A549 (cell line): Measurements from ENCODE around the gene FAM136A. TPM values are rescaled to one million over a fixed set of nuclear protein-coding genes. Genes with fewer than 3 reads are reported as not detected.

Source experiments
- ATAC-seq, 2 experiments: fragments of 200-7000 bp in 1 of 2; fragments of >200 bp in 1 of 2; cut with Nextera tagmentation in 1 of 2; cut with Tn5 transposase in 1 of 2; 3 replicates each; pipeline versions ENCODE4 v1.8.0 to v1.9.1; 2018 to 2020; ENCODE audit warnings: mild to moderate bottlenecking in 1 of 2, moderate library complexity in 1 of 2
- CTCF ChIA-PET: fragments of 300-600 bp; sonication (Branson Sonifier 250); formaldehyde crosslinking; extraction: SDS; loops from one replicate; lab custom pipeline; 2021; ENCODE audit warnings: antibody characterized with exemption, inconsistent platforms; lab: Yijun Ruan, JAX
- POLR2A ChIA-PET: fragments of 350-600 bp; formaldehyde crosslinking; extraction: SDS; loops from one replicate; lab custom pipeline; 2021; ENCODE audit warnings: antibody characterized with exemption, inconsistent platforms; lab: Yijun Ruan, JAX
- DNase-seq, 2 experiments: peaks; one replicate each; pipeline versions ENCODE4 v3.0.0 to v3.0.0-alpha.2; 2011 to 2016; ENCODE audit warnings: low read depth in 1 of 2, low spot score in 1 of 2
- FAIRE-seq: peaks from 2 replicates; lab custom pipeline; 2011; peaks lifted over from hg19 to GRCh38; lab: Jason Lieb, UNC
- H3K27ac ChIP-seq, 2 experiments: fragments of >200 bp; sonication (Bioruptor Twin); formaldehyde crosslinking; 3 replicates each; pipeline ENCODE4 v1.5.1; 2016 to 2017
- H3K4me1 ChIP-seq: fragments of >200 bp; sonication (Bioruptor Twin); formaldehyde crosslinking; 3 replicates; pipeline ENCODE4 v1.6.1; 2016
- H3K4me2 ChIP-seq: fragments of >200 bp; sonication (Bioruptor Twin); formaldehyde crosslinking; 3 replicates; pipeline ENCODE4 v1.6.1; 2016
- H3K4me3 ChIP-seq: fragments of >200 bp; sonication (Bioruptor Twin); formaldehyde crosslinking; 3 replicates; pipeline ENCODE4 v1.5.1; 2016
- H3K9me3 ChIP-seq: fragments of >200 bp; sonication (Bioruptor Twin); formaldehyde crosslinking; 3 replicates; pipeline ENCODE4 v1.6.1; 2016
- BCL3 ChIP-seq: fragments of >200 bp; sonication (Bioruptor Twin); formaldehyde crosslinking; IDR thresholded peaks from 3 replicates; pipeline ENCODE4 v1.6.1; 2016
- CEBPB ChIP-seq, 2 experiments: fragments of >200 bp in 1 of 2; sonication (Bioruptor Twin) in 1 of 2; formaldehyde crosslinking in 1 of 2; IDR thresholded peaks; 2 replicates each; pipeline ENCODE4 v1.6.1; 2012 to 2016
- EHMT2 ChIP-seq: fragments of 200-600 bp; sonication (generic); IDR thresholded peaks from 2 replicates; pipeline ENCODE4 v1.6.1; 2016; ENCODE audit warnings: antibody characterized with exemption, low read depth, mild to moderate bottlenecking, moderate library complexity
- EP300 ChIP-seq, 2 experiments: fragments of >200 bp; sonication (Bioruptor Twin); formaldehyde crosslinking; IDR thresholded peaks; 2 replicates in 1 of 2; 3 replicates in 1 of 2; pipeline ENCODE4 v1.6.1; 2016 to 2017
- ESRRA ChIP-seq: fragments of 150-350 bp; IDR thresholded peaks from 2 replicates; pipeline ENCODE4 v1.6.1; 2014; ENCODE audit warnings: mild to moderate bottlenecking, low read length, borderline replicate concordance
- FOXS1 ChIP-seq: fragments of 250-450 bp; sonication (Bioruptor Pico); IDR thresholded peaks from 2 replicates; pipeline ENCODE4 v1.5.0; 2020; ENCODE audit warnings: mild to moderate bottlenecking, moderate library complexity
- HES2 ChIP-seq: fragments of >200 bp; sonication (Bioruptor Twin); formaldehyde crosslinking; IDR thresholded peaks from 2 replicates; pipeline ENCODE4 v1.6.1; 2016
- HEYL ChIP-seq: fragments of 250-450 bp; sonication (Bioruptor Pico); IDR thresholded peaks from 2 replicates; pipeline ENCODE4 v1.8.0; 2021; ENCODE audit warnings: mild to moderate bottlenecking, moderate library complexity
- HOXB5 ChIP-seq: fragments of 250-450 bp; sonication (Bioruptor Pico); IDR thresholded peaks from 2 replicates; pipeline ENCODE4 v1.5.0; 2020; ENCODE audit warnings: mild to moderate bottlenecking, moderate library complexity
- KDM5A ChIP-seq: fragments of 200-600 bp; sonication (generic); IDR thresholded peaks from 2 replicates; pipeline ENCODE4 v1.6.1; 2016; ENCODE audit warnings: antibody characterized with exemption, mild to moderate bottlenecking
- MYC ChIP-seq: IDR thresholded peaks from 2 replicates; pipeline ENCODE4 v1.6.1; 2012; ENCODE audit warnings: mild to moderate bottlenecking, inconsistent platforms, low read length, improper control_type of control experiment, borderline replicate concordance
- NFE2L2 ChIP-seq: fragments of 150-350 bp; conservative IDR thresholded peaks from 2 replicates; pipeline ENCODE4 v1.6.1; 2014; ENCODE audit warnings: low read length
- PBX3 ChIP-seq: IDR thresholded peaks from 2 replicates; pipeline ENCODE4 v1.6.1; 2012
- PHF8 ChIP-seq: fragments of 200-600 bp; sonication (generic); IDR thresholded peaks from 2 replicates; pipeline ENCODE4 v1.6.1; 2016; ENCODE audit warnings: low read depth, mild to moderate bottlenecking, antibody characterized with exemption, moderate library complexity, borderline replicate concordance
- RCOR1 ChIP-seq: fragments of 150-350 bp; IDR thresholded peaks from 2 replicates; pipeline ENCODE4 v1.6.1; 2014; ENCODE audit warnings: antibody characterized with exemption, low read length, low read depth
- SREBF2 ChIP-seq: fragments of 450-650 bp; IDR thresholded peaks from 2 replicates; pipeline ENCODE4 v1.6.1; 2014; ENCODE audit warnings: mild to moderate bottlenecking, moderate library complexity
- TP53 ChIP-seq: fragments of 250-450 bp; sonication (Bioruptor Pico); IDR thresholded peaks from 2 replicates; pipeline ENCODE4 v1.5.0; 2021; ENCODE audit warnings: mild to moderate bottlenecking, moderate library complexity
- ZNF302 ChIP-seq: fragments of 250-450 bp; sonication (Bioruptor Pico); IDR thresholded peaks from 2 replicates; pipeline ENCODE4 v1.9.0; 2021; ENCODE audit warnings: inconsistent platforms, mild to moderate bottlenecking, moderate library complexity
- WGBS: methylation state at CpG from one replicate; pipeline ENCODE4 v1.1.6; 2017; ENCODE audit errors: missing lambda C conversion rate; 5-methylcytosine and 5-hydroxymethylcytosine counted together
- polyA plus RNA-seq, 4 experiments: library from polyadenylated mRNA; depleted of rRNA in 3 of 4; stranded (reverse); fragments of >200 nt; fragmentation: RNase III in 1 of 4; extraction: RNeasy Plus Mini Kit Qiagen cat#74134 plus additional on column Dnase treatment in 1 of 4; gene quantifications; 2 replicates in 3 of 4; 3 replicates in 1 of 4; pipeline ENCODE4 v1.2.3, GENCODE V29; 2011 to 2017
- TF ChIP-seq, protein P1 (sequence below): fragments of 150-350 bp; IDR thresholded peaks from 2 replicates; pipeline ENCODE4 v1.6.1; 2014; ENCODE audit warnings: low read depth, mild to moderate bottlenecking, low read length
- TF ChIP-seq, protein P2 (sequence below): fragments of 200-600 bp; sonication (generic); IDR thresholded peaks from 2 replicates; pipeline ENCODE4 v1.6.1; 2016; ENCODE audit warnings: antibody characterized with exemption, mild to moderate bottlenecking, moderate library complexity

FAM136A gene
- polyA plus RNA-seq, 2 of the 4 experiments (the other 2 are of a cell fraction), result 117 to 119 TPM

- WGBS, result 42% methylated on average over 3 of the region's 3 CpGs
- TF ChIP-seq HOXB5 (CRISPR knock-in tag) (no peak), FOXS1 (CRISPR knock-in tag) (no peak), TP53 (CRISPR knock-in tag) (no peak), HEYL (CRISPR knock-in tag) (no peak), NFE2L2 (no peak), EHMT2 (no peak), SREBF2 (no peak), MYC (no peak), EP300 (IDR thresholded peaks at IDR 0.05) (no peak), HES2 (no peak), PHF8 (no peak), PBX3 (no peak), BCL3 (no peak), KDM5A (no peak), CEBPB (IDR thresholded peaks at IDR 0.05) (no peak), RCOR1 (no peak), ESRRA (no peak), ZNF302 (no peak)
- TF ChIP-seq, protein P1, sequence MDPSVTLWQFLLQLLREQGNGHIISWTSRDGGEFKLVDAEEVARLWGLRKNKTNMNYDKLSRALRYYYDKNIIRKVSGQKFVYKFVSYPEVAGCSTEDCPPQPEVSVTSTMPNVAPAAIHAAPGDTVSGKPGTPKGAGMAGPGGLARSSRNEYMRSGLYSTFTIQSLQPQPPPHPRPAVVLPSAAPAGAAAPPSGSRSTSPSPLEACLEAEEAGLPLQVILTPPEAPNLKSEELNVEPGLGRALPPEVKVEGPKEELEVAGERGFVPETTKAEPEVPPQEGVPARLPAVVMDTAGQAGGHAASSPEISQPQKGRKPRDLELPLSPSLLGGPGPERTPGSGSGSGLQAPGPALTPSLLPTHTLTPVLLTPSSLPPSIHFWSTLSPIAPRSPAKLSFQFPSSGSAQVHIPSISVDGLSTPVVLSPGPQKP, result no peak
- TF ChIP-seq, protein P2, sequence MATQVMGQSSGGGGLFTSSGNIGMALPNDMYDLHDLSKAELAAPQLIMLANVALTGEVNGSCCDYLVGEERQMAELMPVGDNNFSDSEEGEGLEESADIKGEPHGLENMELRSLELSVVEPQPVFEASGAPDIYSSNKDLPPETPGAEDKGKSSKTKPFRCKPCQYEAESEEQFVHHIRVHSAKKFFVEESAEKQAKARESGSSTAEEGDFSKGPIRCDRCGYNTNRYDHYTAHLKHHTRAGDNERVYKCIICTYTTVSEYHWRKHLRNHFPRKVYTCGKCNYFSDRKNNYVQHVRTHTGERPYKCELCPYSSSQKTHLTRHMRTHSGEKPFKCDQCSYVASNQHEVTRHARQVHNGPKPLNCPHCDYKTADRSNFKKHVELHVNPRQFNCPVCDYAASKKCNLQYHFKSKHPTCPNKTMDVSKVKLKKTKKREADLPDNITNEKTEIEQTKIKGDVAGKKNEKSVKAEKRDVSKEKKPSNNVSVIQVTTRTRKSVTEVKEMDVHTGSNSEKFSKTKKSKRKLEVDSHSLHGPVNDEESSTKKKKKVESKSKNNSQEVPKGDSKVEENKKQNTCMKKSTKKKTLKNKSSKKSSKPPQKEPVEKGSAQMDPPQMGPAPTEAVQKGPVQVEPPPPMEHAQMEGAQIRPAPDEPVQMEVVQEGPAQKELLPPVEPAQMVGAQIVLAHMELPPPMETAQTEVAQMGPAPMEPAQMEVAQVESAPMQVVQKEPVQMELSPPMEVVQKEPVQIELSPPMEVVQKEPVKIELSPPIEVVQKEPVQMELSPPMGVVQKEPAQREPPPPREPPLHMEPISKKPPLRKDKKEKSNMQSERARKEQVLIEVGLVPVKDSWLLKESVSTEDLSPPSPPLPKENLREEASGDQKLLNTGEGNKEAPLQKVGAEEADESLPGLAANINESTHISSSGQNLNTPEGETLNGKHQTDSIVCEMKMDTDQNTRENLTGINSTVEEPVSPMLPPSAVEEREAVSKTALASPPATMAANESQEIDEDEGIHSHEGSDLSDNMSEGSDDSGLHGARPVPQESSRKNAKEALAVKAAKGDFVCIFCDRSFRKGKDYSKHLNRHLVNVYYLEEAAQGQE, result no peak
- no peak overlapping the region for H3K27ac ChIP-seq
- ChIA-PET POLR2A (no interaction called here), CTCF (interaction anchor here (2.8 to 4.1 kb wide), 2 partner anchors 9 to 268 kb away, joined by 17 to 20 read pairs; no protein-coding TSS in a partner anchor)
- H3K4me3 ChIP-seq, result no peak overlapping the region
- DNase-seq, result no peak
- peak; percentile 88 for FAIRE-seq
- H3K9me3 ChIP-seq, result no peaks in the 10 kb centered on the region
- H3K4me2 ChIP-seq, result no peak overlapping the region
- ATAC-seq, result no peak
- peaks cover 13% of the 10 kb centered on the region; the same call in 2 of the 3 replicates for H3K4me1 ChIP-seq
These were observed 48.2 kb upstream of the FAM136A start for GRCh38 chr2:70349921-70350685.
